ENCODE measurements around the gene ROBO4.

ROBO4 gene

DNA sequence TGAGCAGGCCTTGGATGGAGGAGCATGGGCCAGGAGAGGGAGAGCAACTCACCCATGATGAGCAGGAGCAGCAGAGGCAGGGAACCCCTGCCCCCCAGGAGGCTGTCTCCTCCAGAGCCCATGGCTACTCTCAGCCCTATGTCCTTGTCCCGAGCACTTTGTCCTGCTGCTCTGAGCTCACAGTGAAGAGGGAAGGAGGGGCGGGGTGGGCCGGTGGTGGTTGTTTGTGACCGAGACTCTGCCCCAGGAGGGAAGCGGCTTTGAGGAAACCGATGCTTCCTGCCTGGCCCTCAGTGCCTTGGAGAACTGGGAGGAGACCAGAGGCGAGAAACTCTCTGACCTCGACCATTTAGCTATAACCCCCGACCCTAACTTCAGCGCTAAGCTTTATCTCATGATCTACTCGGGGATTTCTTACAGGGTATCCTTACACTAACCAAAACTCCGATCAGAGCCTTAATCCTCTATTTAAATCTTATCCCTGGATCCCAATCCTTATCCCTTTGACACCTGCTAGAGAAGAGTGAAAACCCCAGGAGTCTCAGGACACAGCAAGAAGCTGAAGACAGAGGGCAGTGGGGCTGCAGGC lies at the start of gene ROBO4:
TSS of gene ROBO4 (minus strand) at position 192 of the 589 bp plus-strand sequence. CDS start at position 122, 70 bp downstream.
- DNase-seq, result no peak

DNA sequence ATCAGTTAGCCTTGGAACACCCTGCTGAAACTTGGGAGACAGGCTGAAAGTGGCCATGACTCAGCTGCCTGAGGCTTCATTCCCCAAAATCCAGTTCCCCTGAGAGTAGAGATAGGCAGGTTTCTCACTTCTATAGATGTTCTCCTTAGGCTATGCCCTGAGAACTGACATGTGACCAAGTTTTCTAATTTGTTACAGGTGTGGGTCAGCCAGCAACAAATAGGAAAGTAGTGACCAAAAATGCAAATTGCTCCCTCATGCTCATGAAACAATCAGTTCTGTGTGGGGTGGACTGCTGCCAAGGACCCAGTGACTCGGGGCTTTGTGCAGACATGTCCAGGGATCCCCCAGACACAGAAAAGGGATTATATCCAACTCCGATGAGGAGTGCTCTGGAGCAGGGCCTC lies 49.1 kb upstream of the ROBO4 start:
- DNase-seq, result no peak

DNA sequence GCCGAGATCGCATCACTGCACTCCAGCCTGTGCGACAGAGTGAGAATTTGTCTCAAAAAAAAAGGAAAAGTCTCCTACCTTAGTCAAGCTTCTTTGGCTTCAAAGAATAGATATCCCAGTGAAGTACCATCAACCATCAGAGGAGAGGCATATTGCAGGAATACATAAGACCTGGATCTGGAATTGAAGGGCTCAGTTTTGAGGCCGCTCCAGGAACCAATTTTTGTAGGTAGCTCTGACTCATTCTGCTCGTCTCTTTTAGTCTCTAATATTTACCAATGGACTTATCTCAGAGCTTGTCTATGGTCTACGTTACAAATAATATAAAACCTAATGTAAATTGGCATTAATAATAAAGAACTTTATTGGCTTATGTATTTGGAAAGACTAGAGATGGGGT lies 48.2 kb upstream of the ROBO4 start:
- no peak for DNase-seq

DNA sequence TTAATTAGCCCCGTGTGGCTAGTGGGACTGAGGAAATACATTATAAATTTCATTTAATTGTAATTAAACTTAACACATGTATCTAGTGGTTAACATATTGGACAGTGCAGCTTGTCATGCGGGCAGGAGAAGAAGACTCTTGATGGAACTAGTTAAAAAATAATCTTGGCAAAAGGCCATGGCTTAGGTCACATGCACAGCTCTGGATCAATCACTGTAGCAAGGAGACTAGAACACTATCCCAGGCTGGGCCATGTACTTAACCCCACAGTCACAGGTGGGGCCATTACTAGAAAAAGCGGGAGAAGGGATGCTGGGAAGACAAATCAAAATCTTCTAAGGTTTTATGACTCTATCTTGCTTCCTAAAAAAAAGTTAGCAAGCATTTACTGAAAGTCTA lies 46.9 kb upstream of the ROBO4 start:
- DNase-seq, result no peak

DNA sequence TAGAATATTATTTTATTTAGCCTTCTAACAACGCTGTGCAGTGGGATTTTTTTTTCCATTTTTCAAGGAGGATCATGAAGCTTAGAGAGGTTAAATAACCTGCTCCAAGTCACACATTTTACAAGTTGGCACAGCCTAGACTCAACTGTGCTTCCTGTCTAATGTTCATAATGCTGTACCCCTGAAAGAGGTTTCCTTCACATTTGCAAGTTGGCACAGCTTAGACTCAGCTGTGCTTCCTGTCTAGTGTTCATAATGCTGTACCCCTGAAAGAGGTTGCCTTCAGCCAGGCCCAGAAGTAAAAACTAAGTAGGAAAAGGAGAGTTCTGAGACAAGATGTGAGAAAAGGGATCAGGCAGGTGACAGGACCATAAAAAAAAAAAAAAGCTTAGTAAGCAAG lies 46.1 kb upstream of the ROBO4 start:
- no peak for DNase-seq

DNA sequence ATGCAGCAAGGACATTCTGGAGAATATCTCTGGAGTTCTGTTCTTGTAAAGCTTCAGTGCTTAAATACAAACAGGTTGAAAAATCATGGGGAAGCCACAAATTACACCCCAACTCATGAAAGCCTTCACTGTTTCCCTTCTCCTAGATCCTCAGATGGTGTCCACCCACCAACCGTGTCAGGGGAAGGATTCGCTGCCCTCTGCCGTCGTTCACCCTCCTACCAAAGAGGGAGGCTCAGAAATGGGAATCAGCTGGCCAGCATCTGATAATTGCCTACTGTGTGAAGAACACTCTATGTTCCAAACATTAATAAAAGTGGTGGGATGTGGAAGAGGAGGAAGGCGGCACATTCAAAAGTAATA lies 45.6 kb upstream of the ROBO4 start:
- DNase-seq, result no peak

DNA sequence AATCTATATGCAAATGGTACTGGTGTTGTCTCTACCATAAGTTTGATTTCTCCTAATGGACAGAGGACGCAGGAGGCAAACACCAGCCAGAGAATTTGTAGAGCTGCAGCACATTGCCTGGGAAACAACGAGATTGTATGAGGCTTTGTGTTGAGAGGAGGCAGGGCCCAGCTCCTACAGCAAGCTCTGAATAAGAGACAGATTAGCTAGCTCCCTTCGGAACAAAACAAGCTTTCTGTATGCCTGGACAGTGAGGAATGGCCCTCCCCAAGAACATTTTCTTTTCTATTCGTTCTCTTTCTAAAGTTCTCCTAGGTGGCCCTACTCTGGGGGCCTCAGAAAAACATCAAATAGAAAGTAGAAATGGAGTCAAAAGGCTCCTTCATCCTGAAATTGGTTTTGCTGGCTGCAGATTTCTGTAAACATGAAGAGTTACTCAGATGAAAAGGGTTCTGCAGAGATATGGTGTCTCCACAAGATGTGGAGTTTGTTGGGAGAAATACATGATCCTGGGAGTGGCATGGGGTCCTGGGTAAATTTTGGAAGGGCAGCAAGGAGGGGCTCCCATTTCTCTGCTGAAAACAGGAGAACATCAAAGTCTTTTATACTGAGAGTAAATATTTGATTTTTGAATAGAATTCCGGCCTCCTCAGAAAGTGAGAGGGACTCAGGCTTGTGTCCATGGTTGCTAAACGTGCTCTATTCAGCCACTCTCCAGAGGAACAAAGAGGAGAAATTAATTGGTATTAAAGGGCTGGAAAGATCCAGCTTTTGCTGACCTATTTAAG lies 45.0 kb upstream of the ROBO4 start:
- no peak for DNase-seq

DNA sequence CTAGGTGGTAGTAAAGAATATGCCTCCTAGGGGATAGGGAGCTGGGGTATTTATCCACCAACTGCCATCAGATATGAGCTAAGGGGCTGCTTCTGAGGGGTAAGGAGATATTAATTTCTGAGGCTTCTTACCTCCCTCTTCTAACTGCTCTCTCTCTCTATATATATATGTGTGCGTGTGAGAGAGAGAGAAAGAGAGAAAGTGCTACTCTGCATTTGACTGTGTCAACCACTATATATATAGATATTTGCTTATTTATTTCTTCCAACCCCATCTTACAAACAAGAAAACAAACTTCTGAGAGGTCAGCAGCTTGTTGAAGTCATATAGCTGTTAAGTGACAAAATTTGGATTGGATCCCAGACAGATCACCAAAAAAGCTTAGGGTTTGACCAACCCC lies 44.0 kb upstream of the ROBO4 start:
- DNase-seq, result no peak

DNA sequence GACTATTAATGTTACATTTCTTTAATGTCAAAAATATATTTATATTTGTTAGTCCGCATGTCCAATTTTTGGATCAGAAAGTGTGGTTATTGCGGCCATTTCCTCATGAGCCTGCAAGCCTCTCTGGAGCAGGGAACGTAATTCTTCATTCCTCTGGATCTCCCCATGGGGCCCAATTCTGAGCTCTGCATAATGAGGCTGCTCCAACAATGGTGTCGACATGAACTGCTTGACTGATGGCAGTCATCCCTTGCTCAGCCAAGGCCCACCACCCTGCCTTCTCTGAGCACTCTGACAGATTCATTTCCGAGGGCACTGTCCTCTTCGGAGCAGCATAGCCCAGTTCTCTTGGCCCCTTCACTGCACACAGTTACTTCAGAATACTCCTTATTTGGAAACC lies 41.3 kb upstream of the ROBO4 start:
- no peak for DNase-seq

DNA sequence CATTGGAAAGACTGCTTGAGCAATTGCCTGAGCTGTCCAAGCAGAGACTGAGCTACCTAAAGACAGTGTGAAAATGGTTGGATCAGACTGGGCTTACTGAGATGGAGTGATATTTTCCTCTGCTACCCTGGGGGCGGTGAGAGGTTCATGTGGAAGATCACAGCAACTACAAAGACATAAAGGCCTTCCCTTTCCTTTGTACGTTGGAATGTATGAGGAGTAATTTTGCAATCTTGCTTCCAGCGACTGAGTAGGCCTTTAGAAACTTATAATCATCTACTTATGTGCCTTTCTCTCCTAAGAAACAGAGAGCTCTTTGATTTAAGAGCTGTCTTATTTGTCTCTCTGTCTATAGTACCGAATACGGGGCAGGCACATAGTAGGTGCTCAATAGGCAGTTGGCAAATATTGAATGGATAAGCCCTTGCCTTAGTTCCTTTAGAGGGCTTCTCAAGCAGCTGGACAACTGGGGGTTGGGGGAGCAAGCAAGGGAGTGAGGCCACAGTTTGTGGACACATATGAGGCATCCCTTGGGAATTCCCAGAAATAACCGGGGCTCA lies 40.6 kb upstream of the ROBO4 start:
- no peak for DNase-seq

DNA sequence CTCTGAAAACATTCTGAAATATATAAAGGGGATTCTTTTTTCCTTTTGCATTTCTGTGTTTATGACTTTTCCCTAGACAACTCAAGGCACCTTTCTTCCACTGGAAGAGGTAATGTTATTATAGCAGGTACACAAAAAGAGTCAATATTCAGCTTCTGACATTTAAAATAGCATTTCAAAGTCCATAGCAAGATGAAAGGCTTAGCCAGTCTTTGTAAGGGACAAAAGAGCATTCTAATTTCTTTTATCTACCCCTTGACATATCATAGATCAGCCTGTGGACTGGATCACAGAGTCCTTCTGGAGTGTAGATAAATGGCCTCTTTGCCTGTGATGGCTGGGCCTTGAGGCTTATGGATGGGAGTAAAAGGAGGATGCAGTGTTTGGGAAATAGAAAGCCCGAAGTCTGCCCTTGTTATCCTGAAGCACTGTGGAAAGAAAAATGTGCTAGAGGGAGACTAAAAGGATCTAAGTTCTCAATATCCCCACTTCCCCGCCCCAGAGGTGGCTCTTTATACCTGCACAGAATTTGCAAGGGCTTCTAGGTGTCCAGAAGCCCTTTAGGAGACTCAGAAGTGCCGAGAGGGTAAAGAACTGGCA lies 39.8 kb upstream of the ROBO4 start:
- DNase-seq, result no peak

DNA sequence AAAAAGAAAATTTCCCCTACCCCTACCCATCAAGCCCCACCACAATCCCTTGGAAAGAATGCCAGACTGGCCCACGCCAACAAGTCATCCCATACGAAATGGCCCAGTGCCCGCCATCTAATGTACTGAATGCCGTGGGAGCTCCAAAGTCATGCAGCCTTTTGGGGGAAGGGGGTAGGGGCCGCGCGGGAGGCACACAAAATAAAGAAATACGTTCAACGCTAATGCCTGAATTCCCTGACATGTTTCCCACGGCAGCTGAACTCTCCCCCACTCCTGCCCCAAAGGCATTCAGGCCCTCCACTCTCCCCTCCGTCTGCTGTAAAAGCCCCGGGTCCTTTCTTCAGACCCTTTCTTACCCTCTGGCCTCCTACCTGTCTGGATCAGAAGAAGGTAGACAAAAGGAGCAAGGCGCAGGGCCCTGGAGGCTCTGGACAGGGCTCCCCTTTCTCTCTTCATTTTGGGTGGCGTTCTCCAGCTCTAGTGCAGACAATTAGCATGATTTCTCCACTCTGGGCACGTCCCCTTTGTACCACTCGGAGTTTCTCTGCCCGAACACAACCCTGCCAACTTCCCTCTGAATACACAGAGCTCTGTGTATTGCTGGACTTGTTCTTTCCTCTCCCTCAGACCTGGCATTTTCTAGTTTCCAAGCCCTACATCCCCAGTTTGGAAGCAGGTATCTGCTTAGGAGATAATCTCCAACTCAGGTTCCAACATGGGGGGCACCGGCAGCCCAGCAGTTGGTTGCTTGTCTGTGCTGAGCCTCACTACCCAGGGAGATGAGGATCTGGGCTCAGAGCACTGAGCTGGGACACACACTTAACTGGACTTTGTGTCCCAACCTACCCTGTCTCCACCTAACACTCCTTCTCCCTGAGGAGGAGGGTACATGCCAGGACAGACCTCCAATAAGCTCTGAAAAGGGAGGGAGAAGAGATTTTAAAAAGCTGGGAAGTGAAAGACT lies 38.2 kb upstream of the ROBO4 start, which contains the start of gene HEPACAM:
TSS of gene HEPACAM (minus strand) at position 500 of the 967 bp plus-strand sequence. CDS start at position 459, 41 bp downstream.
- DNase-seq, result no peak

DNA sequence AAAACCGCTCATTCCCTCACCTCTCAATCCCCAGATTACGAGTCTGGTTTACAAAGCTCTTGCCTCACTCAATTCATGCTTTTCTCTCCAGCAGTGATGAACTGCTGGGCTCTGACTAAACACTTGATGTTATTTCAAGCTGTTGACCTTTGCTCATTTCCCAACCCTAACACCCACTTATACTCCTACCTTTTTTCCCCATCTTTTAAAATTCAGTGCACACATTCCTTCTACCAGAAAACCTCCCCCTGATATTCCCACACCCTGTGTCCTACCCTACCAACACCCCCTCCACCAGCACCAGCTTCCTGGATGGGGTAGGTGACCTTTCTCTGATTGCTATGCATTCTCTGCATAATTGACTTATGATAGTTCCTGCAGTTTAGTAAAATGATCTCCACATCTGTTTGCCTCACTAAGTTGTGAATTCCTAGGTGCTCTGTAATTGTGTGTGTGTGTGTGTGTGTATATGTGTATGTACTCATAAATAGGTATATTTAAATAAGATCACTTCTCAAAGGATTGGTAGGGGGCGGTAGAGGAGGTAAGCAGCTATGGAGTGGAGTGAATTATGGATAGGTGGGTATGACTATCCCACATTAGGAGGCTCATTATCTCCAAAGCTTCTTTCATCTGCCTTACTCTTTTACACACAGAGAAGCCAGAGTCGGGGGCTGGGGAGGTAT lies 37.3 kb upstream of the ROBO4 start:
- DNase-seq, result no peak

DNA sequence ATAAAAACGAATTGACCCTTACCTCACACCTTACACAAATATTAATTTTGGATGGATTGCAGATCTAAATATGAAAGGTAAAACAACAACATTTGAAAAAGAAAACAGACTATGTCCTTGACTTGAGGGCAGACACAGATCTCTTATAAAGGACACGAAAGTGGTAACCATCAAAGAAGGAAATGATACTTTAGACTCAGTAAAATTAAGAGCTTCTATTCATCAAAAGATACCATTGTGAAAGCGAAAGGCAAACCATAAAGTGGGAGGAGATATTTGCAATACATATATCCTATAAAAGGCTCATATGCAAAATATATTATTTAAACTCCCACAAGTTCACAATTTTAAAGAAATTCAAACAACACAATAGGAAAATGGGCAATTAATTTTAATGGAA lies 33.1 kb upstream of the ROBO4 start:
- DNase-seq, result no peak

DNA sequence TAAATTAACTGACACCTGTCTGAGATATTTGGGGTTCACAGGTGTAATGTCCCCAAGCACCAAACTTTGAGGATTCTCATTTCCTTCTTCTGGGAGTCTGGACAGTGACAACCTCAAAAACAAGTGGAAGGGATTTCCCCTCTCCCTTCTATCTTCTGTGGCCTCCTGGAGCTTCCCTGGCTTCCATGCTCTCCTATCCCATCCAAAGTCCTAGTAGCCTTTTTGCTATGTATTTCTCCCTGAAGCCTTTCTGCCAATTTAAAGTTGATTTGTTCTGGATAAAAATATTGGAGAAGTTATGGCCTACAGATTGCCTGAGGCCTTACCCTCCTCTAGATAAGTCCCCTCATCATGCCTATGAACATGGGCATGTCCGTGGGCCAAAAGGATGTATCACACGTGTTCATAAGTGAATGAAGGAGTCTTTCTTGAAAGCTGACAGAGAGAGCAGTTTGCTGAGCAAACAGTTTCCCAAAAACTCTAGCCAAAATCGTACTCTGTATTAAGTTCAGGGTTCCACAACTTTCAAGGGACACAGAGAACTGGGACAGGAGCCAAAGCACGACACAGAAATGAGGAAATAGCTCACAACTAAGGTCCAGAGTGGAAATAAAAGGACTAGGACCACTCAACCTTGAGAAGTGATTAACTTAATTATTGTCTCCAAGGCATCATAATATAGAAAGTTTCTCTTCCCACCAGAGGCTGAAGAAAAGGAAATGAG lies 31.4 kb upstream of the ROBO4 start:
- no peak for DNase-seq

DNA sequence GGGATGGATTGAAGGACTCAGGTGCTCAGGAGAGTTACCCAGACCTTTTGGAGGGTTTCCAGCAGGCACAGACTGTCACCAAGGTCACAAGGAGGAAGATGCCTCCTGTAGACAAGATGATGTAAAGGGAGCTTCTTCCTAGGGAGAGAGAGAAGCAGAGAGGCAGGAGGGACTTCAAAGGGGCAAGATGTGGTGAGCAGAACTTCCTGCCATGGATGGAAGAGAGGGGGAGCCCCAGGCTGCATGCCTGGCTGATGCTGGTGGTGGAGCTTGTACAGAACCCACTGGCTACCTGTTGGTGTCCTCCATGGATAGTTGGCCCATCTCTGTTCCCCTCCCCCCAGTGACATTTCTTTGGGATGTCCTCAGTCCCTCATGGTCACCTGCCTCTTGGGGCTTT lies 25.6 kb upstream of the ROBO4 start:
- no peak for DNase-seq

DNA sequence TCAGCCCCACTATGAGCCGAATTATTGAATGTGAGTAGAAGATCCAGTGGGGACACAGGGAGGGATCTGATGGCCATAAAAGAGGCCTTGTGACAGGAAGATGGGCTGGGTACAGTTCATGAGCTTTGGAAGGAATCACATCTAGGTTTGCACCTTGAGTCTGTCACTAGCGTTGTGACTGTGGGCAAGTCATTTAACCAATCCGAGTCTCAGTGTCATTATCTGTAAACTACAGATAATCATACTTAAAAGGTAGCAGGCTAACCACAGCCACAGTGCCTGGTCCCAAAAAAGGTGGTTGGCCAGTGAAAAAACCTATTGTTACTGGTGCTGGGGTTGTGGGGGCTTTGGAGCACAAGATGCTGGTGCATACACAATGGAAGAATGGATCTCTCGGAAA lies 25.2 kb upstream of the ROBO4 start:
- no peak for DNase-seq

DNA sequence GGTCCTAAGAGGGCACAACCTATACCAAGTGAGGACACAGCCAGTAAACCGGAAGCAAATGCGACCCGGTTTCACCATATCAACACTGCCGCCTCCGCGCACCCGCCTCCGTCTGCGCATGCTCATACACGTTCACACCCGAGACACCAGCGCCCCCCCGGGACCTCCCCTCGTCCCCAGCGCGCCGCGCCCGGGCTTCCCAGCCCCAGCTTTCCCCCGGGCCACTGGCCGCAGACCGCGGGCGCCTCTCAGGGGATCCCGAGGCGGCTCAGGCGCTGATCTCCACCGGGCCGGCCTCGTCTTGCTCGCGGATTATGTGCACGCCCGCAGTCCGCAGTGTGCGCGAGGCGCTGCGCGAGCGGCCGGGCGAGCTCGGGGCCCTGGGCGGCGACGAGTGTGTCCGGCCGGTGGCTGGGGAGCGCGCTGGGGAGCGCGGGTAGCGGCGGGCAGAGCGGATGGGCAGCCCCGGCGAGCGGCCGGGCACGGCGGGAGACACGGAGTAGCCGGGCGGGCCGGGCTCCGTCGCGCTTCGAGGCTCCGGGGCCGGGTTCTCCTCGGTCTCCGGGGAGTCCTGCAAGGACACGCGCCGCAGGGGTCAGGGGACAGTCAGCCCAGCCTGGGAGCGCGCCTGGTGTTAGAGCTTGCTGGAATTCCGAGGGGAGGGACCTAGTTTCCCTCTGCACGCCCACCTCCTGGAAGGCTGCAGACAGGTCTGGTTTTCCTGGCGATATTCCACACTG lies 23.4 kb upstream of the ROBO4 start:
- DNase-seq, result peak; percentile 84

DNA sequence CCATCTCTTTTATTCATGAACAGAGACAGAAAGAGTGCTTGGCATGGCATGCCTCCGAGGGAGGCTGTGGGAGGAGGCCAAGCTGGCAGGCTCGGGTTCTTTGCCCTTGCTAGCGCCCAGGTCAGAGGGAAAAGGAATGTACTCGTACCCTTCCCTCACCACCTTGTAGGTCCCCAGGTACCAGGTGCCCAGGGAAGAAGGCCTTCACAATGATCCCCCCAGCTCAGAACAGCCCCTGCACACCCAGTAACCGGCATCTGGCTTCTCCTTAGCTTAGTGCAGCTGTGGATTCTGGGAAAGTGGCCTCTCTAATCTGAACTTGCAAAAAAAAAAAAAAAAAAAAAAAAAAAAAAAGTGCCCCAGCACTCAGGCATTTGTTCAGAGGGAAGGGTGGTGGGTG lies 22.7 kb upstream of the ROBO4 start:
- no peak for DNase-seq

DNA sequence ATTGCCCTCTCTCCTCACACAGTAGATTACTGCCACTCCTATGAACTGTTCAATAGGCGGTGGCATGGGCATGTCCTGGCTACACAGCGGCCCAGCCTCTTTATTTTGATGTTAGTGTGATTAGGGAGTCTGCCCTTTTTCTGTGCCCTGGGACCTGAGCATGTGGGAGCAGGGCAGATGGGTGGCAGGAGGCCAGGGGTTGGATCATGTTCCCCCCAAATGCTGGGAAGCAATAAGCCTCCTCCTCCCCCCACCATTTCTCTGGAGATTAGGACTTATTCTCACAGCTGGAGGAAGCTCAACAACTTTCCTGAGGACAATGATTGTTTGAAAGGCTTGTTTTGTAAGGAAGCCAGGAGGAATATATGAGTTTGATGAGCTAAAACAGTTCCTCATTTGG lies 22.2 kb upstream of the ROBO4 start:
- no peak for DNase-seq

DNA sequence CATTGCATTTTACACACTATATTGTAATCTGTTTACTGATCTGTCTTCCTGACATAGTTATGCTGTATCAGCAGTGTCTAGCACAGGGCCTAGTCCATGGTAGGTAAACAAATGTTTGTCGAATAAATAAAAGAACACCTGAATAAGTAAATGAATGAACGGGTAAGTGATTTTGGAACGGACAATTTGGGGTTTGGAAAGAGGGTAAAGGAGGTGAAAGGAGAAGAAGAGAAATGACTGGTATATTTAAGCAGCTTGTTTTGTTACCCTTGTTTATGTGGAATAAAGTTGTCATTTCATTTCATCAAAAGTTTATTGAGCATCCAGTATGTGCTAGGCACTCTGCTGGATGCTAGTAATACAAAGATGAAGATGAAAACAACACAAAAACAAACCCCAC lies 21.3 kb upstream of the ROBO4 start, which contains the start of gene HEPN1:
TSS of gene HEPN1 (plus strand) at position 301 of the 400 bp plus-strand sequence.
- DNase-seq, result no peak

Measured in CD4-positive, alpha-beta T cell treated with Interleukin-12 subunit alpha and Interleukin-12 subunit beta, for 1 hour (primary cell).